ENCODE data around the gene MAP4K3.

The MAP4K3 gene

GRCh38 chr2:39401319-39401718 lies 35.8 kb downstream of the MAP4K3 start:
- no peak overlapping the region for H3K4me3 ChIP-seq (ENCODE audit: low read depth, low read length)
- no peak for DNase-seq (ENCODE audit: low read depth)
- no peak for TF ChIP-seq CTCF (conservative IDR thresholded peaks at IDR 0.05; ENCODE audit: low read depth, low read length)

GRCh38 chr2:39399570-39399969 lies 37.5 kb downstream of the MAP4K3 start:
- TF ChIP-seq CTCF (conservative IDR thresholded peaks at IDR 0.05; ENCODE audit: low read depth, low read length) = no peak
- no peak for DNase-seq (ENCODE audit: low read depth)
- H3K4me3 ChIP-seq (ENCODE audit: low read depth, low read length) = no peak overlapping the region

GRCh38 chr2:39395313-39395712 lies 41.8 kb downstream of the MAP4K3 start:
- no peak overlapping the region for H3K4me3 ChIP-seq (ENCODE audit: low read depth, low read length)
- no peak for DNase-seq (ENCODE audit: low read depth)
- no peak for TF ChIP-seq CTCF (conservative IDR thresholded peaks at IDR 0.05; ENCODE audit: low read depth, low read length)

GRCh38 chr2:39394516-39394961 lies 42.5 kb downstream of the MAP4K3 start:
- no peak for TF ChIP-seq CTCF (conservative IDR thresholded peaks at IDR 0.05; ENCODE audit: low read depth, low read length)
- DNase-seq (ENCODE audit: low read depth) = no peak
- H3K4me3 ChIP-seq (ENCODE audit: low read depth, low read length) = no peak overlapping the region

- TF ChIP-seq CTCF (conservative IDR thresholded peaks at IDR 0.05; ENCODE audit: low read depth, low read length) = no peak
- no peak overlapping the region for H3K4me3 ChIP-seq (ENCODE audit: low read depth, low read length)
- DNase-seq (ENCODE audit: low read depth) = no peak
Measured at GRCh38 chr2:39392672-39393071, 44.4 kb downstream of the MAP4K3 start.

- no peak for DNase-seq (ENCODE audit: low read depth)
- TF ChIP-seq CTCF (conservative IDR thresholded peaks at IDR 0.05; ENCODE audit: low read depth, low read length) = no peak
- no peak overlapping the region for H3K4me3 ChIP-seq (ENCODE audit: low read depth, low read length)
Measured at GRCh38 chr2:39390216-39390615, 46.9 kb downstream of the MAP4K3 start.

GRCh38 chr2:39386064-39386463 lies 51.0 kb downstream of the MAP4K3 start:
- no peak for DNase-seq (ENCODE audit: low read depth)
- no peak overlapping the region for H3K4me3 ChIP-seq (ENCODE audit: low read depth, low read length)
- TF ChIP-seq CTCF (conservative IDR thresholded peaks at IDR 0.05; ENCODE audit: low read depth, low read length) = no peak

All from choroid plexus epithelial cell (primary cell).